Kidney (tissue), 14 donors: ENCODE measurements around the gene KLRF1. TPM values are rescaled to one million over a fixed set of nuclear protein-coding genes. Genes with fewer than 3 reads are reported as not detected.

Experiments used
- DNase-seq, 5 donors: peaks; one replicate each; pipeline ENCODE4 v3.0.0-alpha.2; 2013 to 2020
- FAIRE-seq: peaks from 2 replicates; lab custom pipeline; 2012; peaks lifted over from hg19 to GRCh38; lab: Jason Lieb, UNC
- H3K27ac ChIP-seq, 2 donors: one replicate each; pipeline ENCODE4 v1.7.0; 2013; ENCODE audit warnings: low read depth in 2 of 2, low read length in 2 of 2, inconsistent platforms in 1 of 2
- H3K27me3 ChIP-seq: one replicate; pipeline ENCODE4 v1.7.1; 2013; ENCODE audit warnings: low read length, inconsistent platforms; ENCODE audit not compliant: control insufficient read depth, insufficient read depth
- H3K36me3 ChIP-seq, 3 donors: one replicate each; pipeline versions ENCODE4 v1.7.0 to v1.7.1; 2013; ENCODE audit warnings: low read length in 3 of 3, control low read depth in 1 of 3, inconsistent platforms in 1 of 3; ENCODE audit not compliant: insufficient read depth in 3 of 3, control insufficient read depth in 2 of 3
- H3K4me1 ChIP-seq, 3 donors: one replicate each; pipeline versions ENCODE4 v1.7.0 to v1.7.1; 2013; ENCODE audit warnings: low read length in 3 of 3, inconsistent platforms in 1 of 3, low read depth in 1 of 3; ENCODE audit not compliant: control insufficient read depth in 2 of 3, insufficient read depth in 2 of 3
- H3K4me3 ChIP-seq, 3 donors: one replicate each; pipeline versions ENCODE4 v1.7.0 to v1.8.1; 2013; ENCODE audit warnings: low read length in 3 of 3, control low read depth in 1 of 3, inconsistent platforms in 1 of 3
- H3K9ac ChIP-seq, 3 donors: one replicate each; pipeline versions ENCODE4 v1.7.0 to v1.7.1; 2013; ENCODE audit warnings: low read length in 3 of 3, control low read depth in 1 of 3, inconsistent platforms in 1 of 3
- H3K9me3 ChIP-seq, 3 donors: one replicate each; pipeline versions ENCODE4 v1.7.0 to v1.7.1; 2013; ENCODE audit warnings: low read length in 3 of 3, control low read depth in 1 of 3, inconsistent platforms in 1 of 3; ENCODE audit not compliant: control insufficient read depth in 2 of 3, insufficient read depth in 1 of 3
- CTCF ChIP-seq: IDR thresholded peaks from 3 replicates; pipeline ENCODE4 v1.5.1; 2012; ENCODE audit warnings: mild to moderate bottlenecking, moderate library complexity, borderline replicate concordance; ENCODE audit not compliant: insufficient read depth; ENCODE audit errors: extremely low read depth
- intact Hi-C: fragments of 100-400 bp; cut with DNase I; formaldehyde crosslinking; loops from one replicate; pipeline ENCODE4 v1.11.1; 2022
- polyA plus RNA-seq: library from polyadenylated mRNA; stranded (reverse); fragments of 350-450 nt; fragmentation: Illumina TruSeq; extraction: RNeasy Lipid Tissue Mini Kit (QIAGEN cat#74804); gene quantifications from one replicate; pipeline ENCODE4 v1.2.3, GENCODE V29; 2014; ENCODE audit warnings: low read depth, low replicate concordance; ENCODE audit not compliant: insufficient read depth
- total RNA-seq: library from RNA; stranded (reverse); fragmentation: NEBNext Ultra II Directional; extraction: Animal tissue kit (Norgen Biotek cat#: 25700); gene quantifications from one replicate; pipeline ENCODE4 v1.2.1, GENCODE V29; 2021
- donor health status: control.
- donor health status: control.
- donor health status: control.
- donor health status: control.
- donor health status: control.
- donor health status: DM: yes; HTN: yes; CAD: no.
- donor health status: Normal renal cell carcinoma (clear cell type).

KLRF1 gene
- total and polyA plus RNA-seq, 2 donors from 2014 or later: 2.0 TPM

- intact Hi-C loops: no loop called here
Observed at GRCh38 chr12:9809866-9810265, 17.4 kb upstream of the KLRF1 start.

DNA sequence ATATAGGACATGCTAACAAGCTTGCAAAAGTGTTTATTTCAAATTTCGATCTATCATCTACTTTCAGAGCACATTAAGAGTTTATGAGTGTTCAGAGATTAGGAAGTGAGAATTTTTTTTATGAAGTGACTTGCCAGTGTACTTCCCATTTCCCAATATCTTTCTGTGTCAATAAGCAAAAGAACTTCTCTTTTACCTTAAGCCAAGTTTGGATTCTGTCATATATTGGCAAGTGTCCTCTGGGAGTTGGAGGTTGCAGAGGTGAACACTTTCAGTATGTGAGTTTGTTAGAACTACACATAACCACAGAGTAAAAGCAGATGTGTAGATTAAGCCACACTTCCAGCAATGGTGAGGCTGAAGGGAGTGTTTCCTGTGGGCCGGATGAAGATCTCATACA, 16.6 kb upstream of the KLRF1 start:
- H3K27me3 ChIP-seq: no peaks in the 10 kb centered on the region
- no peak for TF ChIP-seq CTCF
- no peak for FAIRE-seq
- no peaks in the 10 kb centered on the region for H3K9me3 ChIP-seq
- no peaks in the 10 kb centered on the region for H3K4me1 ChIP-seq
- H3K27ac ChIP-seq: no peak overlapping the region
- H3K9ac ChIP-seq: no peak overlapping the region
- intact Hi-C loops: no loop called here
- no peak for DNase-seq
- H3K36me3 ChIP-seq: no peaks in the 10 kb centered on the region
- no peak overlapping the region for H3K4me3 ChIP-seq

More at GRCh38 chr12:9809866-9810265, 17.4 kb upstream of the KLRF1 start:
- H3K9me3 ChIP-seq: no peaks in the 10 kb centered on the region
- no peaks in the 10 kb centered on the region for H3K27me3 ChIP-seq
- no peak overlapping the region for H3K4me3 ChIP-seq
- H3K4me1 ChIP-seq: no peaks in the 10 kb centered on the region
- no peak for DNase-seq
- no peaks in the 10 kb centered on the region for H3K36me3 ChIP-seq
- H3K9ac ChIP-seq: no peak overlapping the region
- no peak overlapping the region for H3K27ac ChIP-seq
- no peak for FAIRE-seq
- TF ChIP-seq CTCF: no peak

GRCh38 chr12:9811621-9812020, 15.7 kb upstream of the KLRF1 start:
- FAIRE-seq (no peak), DNase-seq (no peak)
- H3K4me1 ChIP-seq: no peaks in the 10 kb centered on the region
- H3K4me3 ChIP-seq: no peak overlapping the region
- no peaks in the 10 kb centered on the region for H3K9me3 ChIP-seq
- H3K27ac ChIP-seq: no peak overlapping the region
- intact Hi-C loops: no loop called here
- no peak for TF ChIP-seq CTCF
- H3K9ac ChIP-seq: no peak overlapping the region
- no peaks in the 10 kb centered on the region for H3K27me3 ChIP-seq
- H3K36me3 ChIP-seq: no peaks in the 10 kb centered on the region
